ENCODE data around the gene ARHGAP5. TPM values are rescaled to one million over a fixed set of nuclear protein-coding genes. Genes with fewer than 3 reads are reported as not detected.
A peak's percentile ranks its signal among the peaks of the same experiment; 100 is the strongest.

Gene ARHGAP5, protein sequence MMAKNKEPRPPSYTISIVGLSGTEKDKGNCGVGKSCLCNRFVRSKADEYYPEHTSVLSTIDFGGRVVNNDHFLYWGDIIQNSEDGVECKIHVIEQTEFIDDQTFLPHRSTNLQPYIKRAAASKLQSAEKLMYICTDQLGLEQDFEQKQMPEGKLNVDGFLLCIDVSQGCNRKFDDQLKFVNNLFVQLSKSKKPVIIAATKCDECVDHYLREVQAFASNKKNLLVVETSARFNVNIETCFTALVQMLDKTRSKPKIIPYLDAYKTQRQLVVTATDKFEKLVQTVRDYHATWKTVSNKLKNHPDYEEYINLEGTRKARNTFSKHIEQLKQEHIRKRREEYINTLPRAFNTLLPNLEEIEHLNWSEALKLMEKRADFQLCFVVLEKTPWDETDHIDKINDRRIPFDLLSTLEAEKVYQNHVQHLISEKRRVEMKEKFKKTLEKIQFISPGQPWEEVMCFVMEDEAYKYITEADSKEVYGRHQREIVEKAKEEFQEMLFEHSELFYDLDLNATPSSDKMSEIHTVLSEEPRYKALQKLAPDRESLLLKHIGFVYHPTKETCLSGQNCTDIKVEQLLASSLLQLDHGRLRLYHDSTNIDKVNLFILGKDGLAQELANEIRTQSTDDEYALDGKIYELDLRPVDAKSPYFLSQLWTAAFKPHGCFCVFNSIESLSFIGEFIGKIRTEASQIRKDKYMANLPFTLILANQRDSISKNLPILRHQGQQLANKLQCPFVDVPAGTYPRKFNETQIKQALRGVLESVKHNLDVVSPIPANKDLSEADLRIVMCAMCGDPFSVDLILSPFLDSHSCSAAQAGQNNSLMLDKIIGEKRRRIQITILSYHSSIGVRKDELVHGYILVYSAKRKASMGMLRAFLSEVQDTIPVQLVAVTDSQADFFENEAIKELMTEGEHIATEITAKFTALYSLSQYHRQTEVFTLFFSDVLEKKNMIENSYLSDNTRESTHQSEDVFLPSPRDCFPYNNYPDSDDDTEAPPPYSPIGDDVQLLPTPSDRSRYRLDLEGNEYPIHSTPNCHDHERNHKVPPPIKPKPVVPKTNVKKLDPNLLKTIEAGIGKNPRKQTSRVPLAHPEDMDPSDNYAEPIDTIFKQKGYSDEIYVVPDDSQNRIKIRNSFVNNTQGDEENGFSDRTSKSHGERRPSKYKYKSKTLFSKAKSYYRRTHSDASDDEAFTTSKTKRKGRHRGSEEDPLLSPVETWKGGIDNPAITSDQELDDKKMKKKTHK (N-terminal part only)
- 4.2 TPM for polyA plus RNA-seq (2012; ENCODE audit: missing spikeins)

DNA sequence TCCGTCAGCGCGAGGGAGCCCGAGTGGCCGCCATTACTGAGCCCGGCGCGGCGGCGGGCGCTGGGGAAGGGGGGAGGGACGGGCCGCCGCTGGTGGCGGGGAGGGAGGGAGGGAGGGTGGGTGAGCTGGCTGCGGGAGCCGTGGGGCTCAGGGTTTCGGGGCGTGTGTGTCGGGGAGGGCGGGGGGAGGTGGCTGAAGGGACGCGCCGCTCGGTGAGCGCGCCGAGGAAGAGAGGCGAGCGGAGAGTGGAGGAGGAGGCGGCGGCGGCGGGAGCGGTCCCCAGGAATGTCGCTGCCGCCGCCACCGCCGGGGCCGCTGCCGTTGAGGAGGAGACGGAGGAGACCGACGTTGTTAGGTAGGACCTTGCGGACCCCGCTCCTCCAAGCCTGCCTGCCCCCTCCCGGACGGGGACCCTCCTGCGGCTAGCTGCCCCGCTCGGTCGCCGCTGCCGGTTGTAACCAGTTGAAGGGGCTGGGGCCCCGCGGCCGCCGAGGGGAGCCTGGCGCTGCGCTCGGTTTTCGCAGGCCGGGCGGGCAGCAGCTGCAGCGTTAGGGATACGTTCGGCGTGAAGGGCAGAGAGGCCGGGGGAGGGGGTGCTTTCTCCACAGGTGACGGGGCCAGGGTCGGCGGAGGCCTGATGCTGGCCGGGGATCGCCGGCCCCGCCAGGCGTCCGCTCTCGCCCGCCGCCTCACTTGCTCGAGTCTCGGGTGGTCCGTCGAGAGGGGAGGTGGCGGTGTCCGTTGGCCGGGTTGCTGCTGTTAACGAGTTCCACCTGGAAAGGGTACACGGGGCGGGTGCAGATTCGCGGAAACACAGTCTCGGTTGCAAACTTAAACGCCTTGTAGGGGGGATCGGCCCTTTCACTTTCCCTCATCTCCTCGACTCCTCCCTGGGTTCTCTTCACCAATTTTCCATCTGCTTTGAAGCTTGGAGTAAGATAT lies at the start of gene ARHGAP5:
Gene ARHGAP5 (plus strand): TSS at position 224 of the 942 bp plus-strand sequence. CDS start 13,366 bp downstream, outside the sequence.
- TF ChIP-seq POLR2A (IDR thresholded peaks at IDR 0.05; ENCODE audit: low read depth, low read length) = no peak
- no peak for TF ChIP-seq POLR2AphosphoS5 (IDR thresholded peaks at IDR 0.05; ENCODE audit: low read depth, low read length)
- TF ChIP-seq TAF1 (IDR thresholded peaks at IDR 0.05; ENCODE audit: borderline replicate concordance, low read depth, low read length) = no peak
- FAIRE-seq = peak; percentile 70
- DNase-seq (ENCODE audit: insufficient read length) = no peak

DNA sequence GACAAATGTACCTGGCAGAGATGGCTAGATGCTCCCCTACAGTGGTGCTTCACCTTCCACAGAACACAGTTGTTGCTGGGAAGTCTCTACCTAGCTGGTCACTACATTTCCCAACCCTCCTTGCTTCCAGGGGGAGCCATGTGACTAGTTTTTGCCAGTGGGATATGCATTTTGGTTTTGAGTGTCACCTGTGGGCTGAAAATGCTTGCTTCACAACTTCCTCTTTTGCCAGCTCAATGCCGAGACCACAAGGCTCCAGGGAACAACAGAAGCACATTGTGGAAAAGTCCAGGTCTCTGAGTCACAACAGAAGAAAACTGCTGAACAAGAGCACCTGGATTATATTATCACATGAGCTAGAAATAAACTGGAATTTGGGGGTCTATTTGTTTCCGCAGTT lies 48.5 kb upstream of the ARHGAP5 start:
- TF ChIP-seq TAF1 (IDR thresholded peaks at IDR 0.05; ENCODE audit: borderline replicate concordance, low read depth, low read length) (no peak), POLR2AphosphoS5 (IDR thresholded peaks at IDR 0.05; ENCODE audit: low read depth, low read length) (no peak), POLR2A (IDR thresholded peaks at IDR 0.05; ENCODE audit: low read depth, low read length) (no peak)
- DNase-seq (ENCODE audit: insufficient read length) = no peak
- FAIRE-seq = no peak

DNA sequence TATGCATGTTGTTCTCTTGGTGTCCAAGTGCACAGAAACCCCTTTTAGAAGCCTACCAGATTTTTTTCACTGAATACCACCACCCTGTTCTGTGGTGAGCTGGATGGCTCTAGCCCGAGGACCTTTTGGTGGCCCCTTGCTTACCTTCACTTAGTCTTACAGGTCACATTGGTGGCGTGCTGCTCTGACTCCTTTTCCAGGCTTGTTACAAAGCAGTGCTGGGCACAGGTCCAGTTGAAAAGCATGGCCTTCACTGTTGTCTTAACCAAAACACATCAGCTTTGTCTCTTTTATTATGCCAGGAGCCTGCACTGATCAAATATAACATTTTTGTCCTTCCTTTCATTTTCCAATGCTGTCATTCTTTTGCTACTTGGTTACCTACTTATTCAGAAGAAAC lies 43.6 kb upstream of the ARHGAP5 start:
- no peak for TF ChIP-seq POLR2A (IDR thresholded peaks at IDR 0.05; ENCODE audit: low read depth, low read length)
- no peak for TF ChIP-seq POLR2AphosphoS5 (IDR thresholded peaks at IDR 0.05; ENCODE audit: low read depth, low read length)
- TF ChIP-seq TAF1 (IDR thresholded peaks at IDR 0.05; ENCODE audit: borderline replicate concordance, low read depth, low read length) = no peak
- FAIRE-seq = no peak
- DNase-seq (ENCODE audit: insufficient read length) = no peak

DNA sequence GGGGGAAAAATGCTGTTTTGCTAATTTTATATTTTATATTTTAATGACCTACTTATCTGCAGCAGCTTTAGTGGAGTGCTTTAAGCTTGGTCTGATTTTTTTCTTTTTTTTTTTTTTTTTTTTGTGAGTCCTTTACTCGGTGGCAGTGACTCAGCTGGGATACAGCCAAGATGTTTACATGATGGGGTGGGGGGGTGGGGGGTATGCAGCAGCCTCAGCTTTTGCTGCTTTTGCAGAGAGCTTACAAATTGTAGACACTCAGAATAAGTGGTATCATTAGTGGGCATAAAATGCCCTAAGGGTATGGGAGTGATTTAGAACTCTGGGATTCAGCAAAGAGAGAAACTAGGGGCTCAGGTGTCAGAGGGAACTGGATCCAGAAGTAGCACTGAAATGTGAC lies 38.2 kb upstream of the ARHGAP5 start:
- TF ChIP-seq POLR2A (IDR thresholded peaks at IDR 0.05; ENCODE audit: low read depth, low read length) (no peak), TAF1 (IDR thresholded peaks at IDR 0.05; ENCODE audit: borderline replicate concordance, low read depth, low read length) (no peak), POLR2AphosphoS5 (IDR thresholded peaks at IDR 0.05; ENCODE audit: low read depth, low read length) (no peak)
- DNase-seq (ENCODE audit: insufficient read length) (no peak), FAIRE-seq (no peak)

DNA sequence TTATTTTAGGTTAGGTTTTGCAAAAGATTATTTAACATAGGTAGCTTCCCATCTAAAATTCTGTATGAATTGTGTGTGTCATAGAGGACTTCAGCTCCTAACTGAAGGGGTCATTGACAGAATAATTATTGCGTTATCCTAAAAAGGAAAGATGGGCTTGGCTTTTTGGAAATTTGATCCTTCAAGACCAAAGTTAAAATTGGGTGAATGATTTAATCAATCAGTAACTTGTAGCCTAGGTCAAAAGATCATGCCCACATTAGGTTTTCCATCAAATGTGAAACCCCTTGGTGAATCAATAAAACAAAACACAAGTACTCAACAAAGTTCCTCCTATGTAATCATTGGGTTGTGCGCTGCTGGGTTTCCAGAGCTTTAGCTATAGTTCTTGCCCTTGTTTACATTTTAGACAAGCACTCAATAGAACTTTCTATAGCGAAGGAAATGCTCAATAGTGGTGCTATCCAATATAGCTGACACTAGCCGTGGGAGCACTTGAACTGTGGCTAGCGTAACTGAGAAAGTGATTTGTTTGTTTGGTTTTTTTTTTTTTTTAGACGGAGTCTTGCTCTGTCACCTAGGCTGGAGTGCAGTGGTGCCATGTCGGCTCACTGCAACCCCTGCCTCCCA lies 37.6 kb upstream of the ARHGAP5 start:
- TF ChIP-seq POLR2AphosphoS5 (IDR thresholded peaks at IDR 0.05; ENCODE audit: low read depth, low read length) (no peak), POLR2A (IDR thresholded peaks at IDR 0.05; ENCODE audit: low read depth, low read length) (no peak), TAF1 (IDR thresholded peaks at IDR 0.05; ENCODE audit: borderline replicate concordance, low read depth, low read length) (no peak)
- FAIRE-seq (no peak), DNase-seq (ENCODE audit: insufficient read length) (no peak)

DNA sequence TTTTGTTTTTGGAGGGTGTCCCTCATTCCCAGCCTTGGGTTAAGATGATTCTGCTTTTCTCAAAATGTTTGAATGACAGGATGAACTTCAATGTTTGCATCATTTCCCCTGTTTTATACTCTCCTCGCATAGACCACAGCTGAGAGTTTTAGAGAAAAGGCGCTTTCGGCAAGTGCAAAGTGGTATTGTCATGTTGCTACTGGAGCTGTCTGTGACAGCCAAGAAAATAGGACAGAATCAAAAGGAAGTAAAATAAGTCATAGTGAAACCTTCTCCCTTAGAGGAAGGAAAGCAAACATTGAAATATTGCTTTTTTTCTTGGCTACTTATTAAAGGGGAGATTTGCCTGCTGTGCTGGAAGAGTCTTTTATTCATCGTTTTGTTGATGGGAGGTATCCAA lies 33.5 kb upstream of the ARHGAP5 start:
- FAIRE-seq (no peak), DNase-seq (ENCODE audit: insufficient read length) (no peak)
- TF ChIP-seq POLR2AphosphoS5 (IDR thresholded peaks at IDR 0.05; ENCODE audit: low read depth, low read length) = no peak
- TF ChIP-seq POLR2A (IDR thresholded peaks at IDR 0.05; ENCODE audit: low read depth, low read length) = no peak
- no peak for TF ChIP-seq TAF1 (IDR thresholded peaks at IDR 0.05; ENCODE audit: borderline replicate concordance, low read depth, low read length)

DNA sequence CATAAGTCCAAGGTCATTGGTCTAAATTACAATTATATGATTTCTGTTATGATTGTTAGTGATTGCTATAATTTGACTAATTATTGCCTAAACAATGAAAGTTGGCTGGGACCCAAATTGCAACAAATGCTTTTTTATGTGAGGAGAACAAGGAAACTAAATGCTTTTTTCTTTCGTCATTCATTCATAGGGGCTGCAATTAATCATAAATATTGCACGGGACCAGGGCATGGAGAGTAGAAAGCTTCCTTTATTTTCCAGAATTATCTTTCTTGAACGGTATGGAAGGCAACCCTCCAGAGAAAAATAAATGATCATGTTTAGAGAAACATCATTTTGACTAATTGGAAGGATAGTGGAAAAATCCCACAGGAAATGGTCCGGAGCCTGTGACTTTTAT lies 32.6 kb upstream of the ARHGAP5 start:
- no peak for TF ChIP-seq TAF1 (IDR thresholded peaks at IDR 0.05; ENCODE audit: borderline replicate concordance, low read depth, low read length)
- TF ChIP-seq POLR2A (IDR thresholded peaks at IDR 0.05; ENCODE audit: low read depth, low read length) = no peak
- TF ChIP-seq POLR2AphosphoS5 (IDR thresholded peaks at IDR 0.05; ENCODE audit: low read depth, low read length) = no peak
- FAIRE-seq (no peak), DNase-seq (ENCODE audit: insufficient read length) (no peak)

DNA sequence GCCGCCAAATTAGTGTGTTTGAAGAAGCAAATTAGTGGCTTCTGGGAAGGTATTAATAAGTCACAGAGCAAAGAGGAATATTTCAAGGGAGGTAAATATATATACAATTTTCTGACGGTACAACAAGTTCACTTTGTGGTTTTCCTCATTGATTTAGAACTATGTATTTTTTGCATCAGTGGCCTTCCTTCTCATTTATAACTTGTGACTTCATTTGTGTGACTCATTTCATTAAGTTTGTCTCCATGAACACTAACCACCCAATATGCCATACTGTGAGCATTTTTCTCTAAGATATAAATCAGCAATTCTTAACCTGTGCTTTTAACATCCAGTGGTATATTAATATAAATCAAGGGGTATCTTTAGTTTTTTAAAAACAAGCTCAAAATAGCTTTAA lies 29.3 kb upstream of the ARHGAP5 start:
- FAIRE-seq = no peak
- TF ChIP-seq POLR2A (IDR thresholded peaks at IDR 0.05; ENCODE audit: low read depth, low read length) (no peak), TAF1 (IDR thresholded peaks at IDR 0.05; ENCODE audit: borderline replicate concordance, low read depth, low read length) (no peak), POLR2AphosphoS5 (IDR thresholded peaks at IDR 0.05; ENCODE audit: low read depth, low read length) (no peak)
- no peak for DNase-seq (ENCODE audit: insufficient read length)

DNA sequence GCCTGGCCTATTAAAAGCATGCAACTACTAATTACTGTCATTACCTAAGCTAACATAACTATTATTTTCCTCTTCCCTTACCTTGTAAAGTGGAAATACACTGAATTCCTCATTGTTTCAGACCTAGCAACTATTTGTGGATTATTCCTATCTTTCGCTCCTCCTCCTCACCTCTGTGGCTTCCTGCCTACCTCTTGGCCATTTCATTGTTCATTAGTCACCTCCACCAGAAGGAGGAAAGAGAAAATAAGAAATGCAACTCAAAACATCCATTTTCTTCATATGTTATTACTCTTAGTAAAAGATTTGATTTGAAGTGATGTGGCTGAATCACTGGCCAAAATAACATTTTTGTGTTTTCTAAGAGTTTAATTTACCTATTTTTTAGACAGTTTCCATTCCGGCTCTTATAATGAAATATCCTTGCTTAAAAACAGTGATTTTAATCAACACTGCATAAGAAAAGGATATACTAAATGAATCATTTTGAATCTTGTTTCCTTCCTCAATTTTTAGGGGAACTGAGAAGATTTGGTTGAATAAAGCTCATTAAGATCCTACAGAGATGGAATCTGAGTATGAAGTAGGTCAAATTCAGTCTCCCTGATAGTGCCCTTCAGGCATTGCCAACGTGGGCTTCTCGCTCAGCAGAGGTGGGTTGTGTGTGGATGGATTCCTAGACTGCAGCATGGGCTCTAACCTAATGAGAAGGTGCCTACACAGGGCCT lies 27.6 kb upstream of the ARHGAP5 start:
- no peak for TF ChIP-seq POLR2A (IDR thresholded peaks at IDR 0.05; ENCODE audit: low read depth, low read length)
- TF ChIP-seq POLR2AphosphoS5 (IDR thresholded peaks at IDR 0.05; ENCODE audit: low read depth, low read length) = no peak
- no peak for TF ChIP-seq TAF1 (IDR thresholded peaks at IDR 0.05; ENCODE audit: borderline replicate concordance, low read depth, low read length)
- FAIRE-seq (no peak), DNase-seq (ENCODE audit: insufficient read length) (no peak)

Data from GM12892 (cell line).